Activated T-cell treated with anti-CD3 and anti-CD28 coated beads for 1 hour (primary cell): ENCODE results near the gene RPS6KL1.
A peak's percentile ranks its signal among the peaks of the same experiment; 100 is the strongest.

Source experiments
- DNase-seq: peaks from one replicate; pipeline ENCODE4 v3.0.0-alpha.2; 2020; ENCODE audit warnings: low read depth

RPS6KL1 gene

GRCh38 chr14:74922752-74923401 lies at the start of gene RPS6KL1:
Gene RPS6KL1 (minus strand): TSS chr14:74923260. CDS start chr14:74921541, 1,719 bp downstream.
- peak; percentile 48 for DNase-seq

GRCh38 chr14:74968811-74969210 lies 45.8 kb upstream of the RPS6KL1 start:
- DNase-seq = no peak

GRCh38 chr14:74965486-74966153 lies 42.6 kb upstream of the RPS6KL1 start:
- DNase-seq = no peak

GRCh38 chr14:74964787-74965485 lies 41.9 kb upstream of the RPS6KL1 start:
- DNase-seq = no peak

- DNase-seq = no peak
These were observed 40.7 kb upstream of the RPS6KL1 start for GRCh38 chr14:74963705-74964271.

- DNase-seq = no peak
These were observed 40.2 kb upstream of the RPS6KL1 start for GRCh38 chr14:74963178-74963704.

GRCh38 chr14:74962493-74962892 lies 39.4 kb upstream of the RPS6KL1 start:
- no peak for DNase-seq

- no peak for DNase-seq
These were observed 39.0 kb upstream of the RPS6KL1 start for GRCh38 chr14:74962046-74962445.

- no peak for DNase-seq
These were observed 38.3 kb upstream of the RPS6KL1 start for GRCh38 chr14:74961238-74961911.

- DNase-seq = no peak
These were observed 37.7 kb upstream of the RPS6KL1 start for GRCh38 chr14:74960736-74961135.

GRCh38 chr14:74959596-74960180 lies 36.6 kb upstream of the RPS6KL1 start:
- no peak for DNase-seq

GRCh38 chr14:74956280-74957072 lies 33.4 kb upstream of the RPS6KL1 start:
- no peak for DNase-seq

GRCh38 chr14:74956027-74956279 lies 32.9 kb upstream of the RPS6KL1 start:
- no peak for DNase-seq

GRCh38 chr14:74955229-74956026 lies 32.4 kb upstream of the RPS6KL1 start, which contains the start of gene PGF:
Gene PGF (minus strand): TSS chr14:74955597. CDS start chr14:74955242, 355 bp downstream.
- DNase-seq = no peak

GRCh38 chr14:74954947-74955228 lies 31.8 kb upstream of the RPS6KL1 start:
- DNase-seq = no peak

GRCh38 chr14:74954232-74954946 lies 31.3 kb upstream of the RPS6KL1 start:
- no peak for DNase-seq

- DNase-seq = no peak
These were observed 30.6 kb upstream of the RPS6KL1 start for GRCh38 chr14:74953686-74954085.

GRCh38 chr14:74952697-74953484 lies 29.8 kb upstream of the RPS6KL1 start:
- DNase-seq = no peak

GRCh38 chr14:74952180-74952665 lies 29.2 kb upstream of the RPS6KL1 start:
- no peak for DNase-seq
